Measurements from ENCODE around the gene HBD. TPM values are rescaled to one million over a fixed set of nuclear protein-coding genes. Genes with fewer than 3 reads are reported as not detected.

HBD gene
- total and polyA plus RNA-seq, 2 donors (not counting 1 experiment from before 2014, with no cell fraction given): not detected

DNA sequence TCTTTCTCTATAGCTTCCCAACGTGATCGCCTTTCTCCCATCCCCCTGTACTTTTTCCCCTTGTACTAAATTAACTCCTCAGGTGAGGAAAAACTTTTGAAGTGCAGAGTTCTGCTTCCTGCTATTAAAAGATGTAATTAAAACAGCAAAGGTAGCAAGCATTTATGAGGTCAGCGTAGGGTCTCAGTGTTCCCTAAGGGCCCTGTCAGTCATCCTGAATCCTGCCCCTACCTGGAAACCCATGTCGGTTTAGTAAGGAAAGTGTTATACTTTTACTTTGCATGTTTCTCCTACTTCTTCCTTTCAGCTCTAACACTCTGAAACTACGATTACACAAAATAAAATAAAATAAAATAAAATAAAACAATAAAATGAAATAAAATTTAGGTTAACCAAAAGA is 6.2 kb downstream of the HBD start:
- H3K27ac ChIP-seq (ENCODE audit: low read length in 2 of 2): no peak overlapping the region
- H3K4me1 ChIP-seq (ENCODE audit: control insufficient read depth in 2 of 2, insufficient read depth in 2 of 2, low read length in 2 of 2): no peaks in the 10 kb centered on the region
- POLR2A ChIA-PET: no interaction called here
- WGBS (ENCODE audit: insufficient coverage): 100% methylated on average over 2 of the region's 5 CpGs
- no peak for ATAC-seq (ENCODE audit: low read depth)
- no peaks in the 10 kb centered on the region for H3K4me1 Mint-ChIP-seq
- no peaks in the 10 kb centered on the region for H3K27me3 ChIP-seq (replicated peaks in 1 of 4; ENCODE audit: control extremely low read depth in 1 of 4, control insufficient read depth in 3 of 4, insufficient read depth in 4 of 4, low read length in 3 of 4)
- TF ChIP-seq, protein P1, sequence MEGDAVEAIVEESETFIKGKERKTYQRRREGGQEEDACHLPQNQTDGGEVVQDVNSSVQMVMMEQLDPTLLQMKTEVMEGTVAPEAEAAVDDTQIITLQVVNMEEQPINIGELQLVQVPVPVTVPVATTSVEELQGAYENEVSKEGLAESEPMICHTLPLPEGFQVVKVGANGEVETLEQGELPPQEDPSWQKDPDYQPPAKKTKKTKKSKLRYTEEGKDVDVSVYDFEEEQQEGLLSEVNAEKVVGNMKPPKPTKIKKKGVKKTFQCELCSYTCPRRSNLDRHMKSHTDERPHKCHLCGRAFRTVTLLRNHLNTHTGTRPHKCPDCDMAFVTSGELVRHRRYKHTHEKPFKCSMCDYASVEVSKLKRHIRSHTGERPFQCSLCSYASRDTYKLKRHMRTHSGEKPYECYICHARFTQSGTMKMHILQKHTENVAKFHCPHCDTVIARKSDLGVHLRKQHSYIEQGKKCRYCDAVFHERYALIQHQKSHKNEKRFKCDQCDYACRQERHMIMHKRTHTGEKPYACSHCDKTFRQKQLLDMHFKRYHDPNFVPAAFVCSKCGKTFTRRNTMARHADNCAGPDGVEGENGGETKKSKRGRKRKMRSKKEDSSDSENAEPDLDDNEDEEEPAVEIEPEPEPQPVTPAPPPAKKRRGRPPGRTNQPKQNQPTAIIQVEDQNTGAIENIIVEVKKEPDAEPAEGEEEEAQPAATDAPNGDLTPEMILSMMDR (IDR thresholded peaks at IDR 0.05): no peak
- no peak for TF ChIP-seq EZH2 (IDR thresholded peaks at IDR 0.05; ENCODE audit: borderline replicate concordance, insufficient read depth, low read depth, low read length, poor library complexity, severe bottlenecking)
- H3K9me3 ChIP-seq (ENCODE audit: control extremely low read depth in 1 of 3, control insufficient read depth in 2 of 3, insufficient read depth in 1 of 3, low read length in 2 of 3): no peaks in the 10 kb centered on the region
- no peaks in the 10 kb centered on the region for H4K20me1 ChIP-seq (ENCODE audit: control insufficient read depth, insufficient read depth, low read length, poor library complexity, severe bottlenecking)
- no peak overlapping the region for H3K4me3 ChIP-seq (ENCODE audit: control extremely low read depth in 1 of 5, extremely low read depth in 1 of 5, insufficient read depth in 1 of 5, low read depth in 2 of 5, low read length in 4 of 5)
- H3K36me3 ChIP-seq (replicated peaks in 1 of 2; ENCODE audit: control extremely low read depth in 1 of 2, control insufficient read depth in 1 of 2, extremely low read depth in 1 of 2, insufficient read depth in 2 of 2, low read length in 1 of 2): no peaks in the 10 kb centered on the region
- intact Hi-C loops (cut with micrococcal nuclease): no loop called here
- no peak for DNase-seq
- H3K9ac ChIP-seq (ENCODE audit: low read length): no peak overlapping the region
- no peaks in the 10 kb centered on the region for H3K9me3 Mint-ChIP-seq (ENCODE audit: insufficient read depth)
- no peak overlapping the region for H3K4me3 Mint-ChIP-seq
- peaks cover 6% of the 10 kb centered on the region for H3K27me3 Mint-ChIP-seq
- no peak overlapping the region for H3K4me2 ChIP-seq (replicated peaks; ENCODE audit: low read depth, low read length, poor library complexity, severe bottlenecking)
- CTCF ChIA-PET: no interaction called here
- H3K79me2 ChIP-seq (ENCODE audit: control insufficient read depth, insufficient read depth, low read length): no peaks in the 10 kb centered on the region
- H2AFZ ChIP-seq (ENCODE audit: insufficient read depth, low read depth, low read length, poor library complexity, severe bottlenecking): no peak overlapping the region
- no peak overlapping the region for H3K27ac Mint-ChIP-seq

DNA sequence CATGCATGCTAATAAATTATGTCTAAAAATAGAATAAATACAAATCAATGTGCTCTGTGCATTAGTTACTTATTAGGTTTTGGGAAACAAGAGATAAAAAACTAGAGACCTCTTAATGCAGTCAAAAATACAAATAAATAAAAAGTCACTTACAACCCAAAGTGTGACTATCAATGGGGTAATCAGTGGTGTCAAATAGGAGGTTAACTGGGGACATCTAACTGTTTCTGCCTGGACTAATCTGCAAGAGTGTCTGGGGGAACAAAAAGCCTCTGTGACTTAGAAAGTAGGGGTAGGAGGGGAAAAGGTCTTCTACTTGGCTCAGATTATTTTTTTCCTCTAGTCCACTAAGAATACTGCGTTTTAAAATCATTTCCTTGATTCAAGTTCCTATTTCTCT is 6.6 kb downstream of the HBD start:
- no peak for DNase-seq
- Mint-ChIP-seq H3K4me3 (no peak overlapping the region), H3K27ac (no peak overlapping the region), H3K4me1 (no peaks in the 10 kb centered on the region), H3K27me3 (peaks cover 6% of the 10 kb centered on the region), H3K9me3 (ENCODE audit: insufficient read depth) (no peaks in the 10 kb centered on the region)
- H3K9ac ChIP-seq (ENCODE audit: low read length): no peak overlapping the region
- CTCF ChIA-PET: no interaction called here
- no peaks in the 10 kb centered on the region for H4K20me1 ChIP-seq (ENCODE audit: control insufficient read depth, insufficient read depth, low read length, poor library complexity, severe bottlenecking)
- no peak for TF ChIP-seq EZH2 (IDR thresholded peaks at IDR 0.05; ENCODE audit: borderline replicate concordance, insufficient read depth, low read depth, low read length, poor library complexity, severe bottlenecking)
- TF ChIP-seq, protein P1 (IDR thresholded peaks at IDR 0.05): no peak
- no peak overlapping the region for H3K4me3 ChIP-seq (ENCODE audit: control extremely low read depth in 1 of 5, extremely low read depth in 1 of 5, insufficient read depth in 1 of 5, low read depth in 2 of 5, low read length in 4 of 5)
- H2AFZ ChIP-seq (ENCODE audit: insufficient read depth, low read depth, low read length, poor library complexity, severe bottlenecking): no peak overlapping the region
- no peaks in the 10 kb centered on the region for H3K27me3 ChIP-seq (replicated peaks in 1 of 4; ENCODE audit: control extremely low read depth in 1 of 4, control insufficient read depth in 3 of 4, insufficient read depth in 4 of 4, low read length in 3 of 4)
- no CpG with 5 or more reads among the region's 1 CpG for WGBS (ENCODE audit: insufficient coverage)
- H3K9me3 ChIP-seq (ENCODE audit: control extremely low read depth in 1 of 3, control insufficient read depth in 2 of 3, insufficient read depth in 1 of 3, low read length in 2 of 3): no peaks in the 10 kb centered on the region
- H3K4me2 ChIP-seq (replicated peaks; ENCODE audit: low read depth, low read length, poor library complexity, severe bottlenecking): no peak overlapping the region
- intact Hi-C loops (cut with micrococcal nuclease): no loop called here
- ATAC-seq (ENCODE audit: low read depth): no peak
- POLR2A ChIA-PET: no interaction called here
- no peak overlapping the region for H3K27ac ChIP-seq (ENCODE audit: low read length in 2 of 2)
- H3K4me1 ChIP-seq (ENCODE audit: control insufficient read depth in 2 of 2, insufficient read depth in 2 of 2, low read length in 2 of 2): no peaks in the 10 kb centered on the region
- no peaks in the 10 kb centered on the region for H3K36me3 ChIP-seq (replicated peaks in 1 of 2; ENCODE audit: control extremely low read depth in 1 of 2, control insufficient read depth in 1 of 2, extremely low read depth in 1 of 2, insufficient read depth in 2 of 2, low read length in 1 of 2)
- H3K79me2 ChIP-seq (ENCODE audit: control insufficient read depth, insufficient read depth, low read length): no peaks in the 10 kb centered on the region
